HG02840 (cell line): Measurements from ENCODE around the gene SLC12A6.
"Not testable (repeated sequence)": the region's sequence is repeated elsewhere in the genome, so short reads cannot be mapped to it uniquely, and the experiment has no call there.

ENCODE experiments used
- ATAC-seq: cut with Tn5 transposase; IDR thresholded peaks from one replicate; pipeline ENCODE4 v1.9.1; 2021; ENCODE audit warnings: mild to moderate bottlenecking, moderate library complexity, moderate number of reproducible peaks; ENCODE audit not compliant: unreplicated experiment, low FRiP score

The SLC12A6 gene

DNA sequence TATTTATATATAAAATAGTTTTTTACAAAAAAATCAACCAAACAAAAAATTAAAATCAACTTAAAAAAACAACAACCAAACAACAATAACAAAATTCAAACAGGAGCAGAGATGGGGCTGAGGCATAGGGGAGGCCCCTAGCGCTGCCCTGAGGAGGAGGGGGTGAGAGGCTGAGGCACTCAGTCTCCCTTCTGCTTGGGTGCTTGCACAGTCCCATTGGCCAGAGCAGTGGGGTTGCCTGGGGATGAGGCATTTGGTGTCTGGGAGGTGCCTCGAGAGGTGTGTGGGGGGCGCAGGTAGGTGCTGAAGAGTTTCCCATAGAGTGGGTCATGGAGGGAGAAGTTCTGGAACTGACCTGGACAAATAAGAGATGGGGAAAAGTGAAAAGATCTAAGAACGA lies 21.4 kb upstream of the SLC12A6 start:
- no peak for ATAC-seq

DNA sequence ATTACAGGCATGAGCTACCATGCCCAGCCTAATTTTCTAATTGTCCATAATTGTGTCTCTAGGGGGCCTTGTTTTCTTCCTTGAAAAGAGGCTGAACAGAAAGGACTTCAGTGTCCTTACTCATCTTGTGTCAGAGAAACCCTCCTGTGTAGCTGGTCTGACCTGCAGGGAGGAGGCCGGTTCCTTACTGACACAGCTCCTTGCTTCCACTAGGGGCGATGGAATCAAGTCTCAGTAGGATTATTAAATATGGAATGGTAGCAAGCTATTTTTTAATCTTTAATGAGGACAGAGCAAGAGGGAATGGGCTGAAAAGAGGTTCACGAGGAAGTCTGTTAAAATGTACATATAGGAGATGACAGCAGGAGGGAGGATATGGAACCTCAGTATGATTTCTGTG lies 20.8 kb upstream of the SLC12A6 start:
- ATAC-seq, result no peak

DNA sequence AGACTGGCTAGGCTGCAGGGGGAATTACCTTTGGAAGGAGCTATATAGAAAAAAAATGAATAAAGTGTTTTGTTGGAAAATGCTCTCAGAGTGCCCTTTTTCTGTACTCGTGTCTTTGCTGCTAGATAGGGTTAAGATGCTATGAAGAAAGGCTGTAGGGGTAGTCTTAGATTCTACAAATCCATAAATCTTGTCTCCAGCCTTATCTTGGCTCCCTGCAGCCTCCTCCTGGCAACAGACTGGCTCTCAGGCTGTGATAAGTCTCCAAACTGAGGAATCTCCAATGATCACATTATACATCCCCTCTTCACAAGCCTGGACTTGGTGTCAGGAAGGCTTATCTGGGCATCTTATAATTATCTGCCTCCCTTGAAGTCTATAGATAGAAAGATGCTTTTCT lies 20.1 kb upstream of the SLC12A6 start:
- no peak for ATAC-seq

DNA sequence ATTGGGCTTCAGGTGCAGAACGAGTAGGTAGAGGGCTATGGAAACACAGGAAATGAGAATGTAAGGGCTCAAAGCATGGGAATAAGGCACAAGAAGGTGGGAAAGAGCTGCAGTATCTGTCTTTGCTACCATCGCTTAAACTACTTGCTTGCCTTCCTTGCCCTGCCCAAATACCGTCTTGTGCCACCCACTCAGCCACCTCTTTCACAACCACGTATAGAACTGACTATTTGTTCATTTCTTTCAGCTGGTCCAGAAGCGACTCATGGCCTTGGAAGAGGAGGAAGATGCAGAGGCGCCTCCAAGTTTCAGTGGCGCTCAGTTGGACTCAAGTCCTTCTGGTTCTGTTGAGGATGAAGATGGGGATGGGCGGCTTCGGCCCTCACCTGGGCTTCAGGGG lies 17.7 kb upstream of the SLC12A6 start:
- ATAC-seq, result no peak

DNA sequence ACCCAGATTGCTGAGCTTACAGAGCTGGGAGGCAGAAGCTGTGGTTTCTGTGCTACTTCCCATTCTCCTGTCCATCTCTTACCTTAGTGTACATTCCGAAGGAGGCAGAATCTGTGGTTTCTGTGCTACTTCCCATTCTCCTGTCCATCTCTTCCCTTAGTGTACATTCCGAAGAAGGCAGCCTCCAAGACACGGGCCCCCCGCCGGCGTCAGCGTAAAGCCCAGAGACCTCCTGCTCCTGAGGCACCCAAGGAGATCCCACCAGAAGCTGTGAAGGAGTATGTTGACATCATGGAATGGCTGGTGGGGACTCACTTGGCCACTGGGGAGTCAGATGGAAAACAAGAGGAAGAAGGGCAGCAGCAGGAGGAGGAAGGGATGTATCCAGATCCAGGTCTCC lies 16.7 kb upstream of the SLC12A6 start:
- no peak for ATAC-seq

DNA sequence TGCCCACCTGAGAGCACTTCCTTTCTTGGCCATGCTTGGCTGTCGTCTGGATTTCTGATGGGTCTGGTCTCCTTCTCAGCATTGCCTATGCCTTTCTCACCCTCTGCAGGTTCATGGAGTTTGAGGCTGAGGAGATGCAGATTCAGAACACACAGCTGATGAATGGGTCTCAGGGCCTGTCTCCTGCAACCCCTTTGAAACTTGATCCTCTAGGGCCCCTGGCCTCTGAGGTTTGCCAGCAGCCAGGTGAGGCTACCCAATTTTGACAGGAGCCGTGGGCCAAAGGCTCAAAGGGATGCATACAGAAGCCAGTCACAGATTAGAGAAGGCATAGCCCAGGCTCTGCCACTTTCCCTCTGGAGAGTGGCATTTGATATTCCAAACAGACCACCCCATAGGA lies 16.0 kb upstream of the SLC12A6 start:
- no peak for ATAC-seq

DNA sequence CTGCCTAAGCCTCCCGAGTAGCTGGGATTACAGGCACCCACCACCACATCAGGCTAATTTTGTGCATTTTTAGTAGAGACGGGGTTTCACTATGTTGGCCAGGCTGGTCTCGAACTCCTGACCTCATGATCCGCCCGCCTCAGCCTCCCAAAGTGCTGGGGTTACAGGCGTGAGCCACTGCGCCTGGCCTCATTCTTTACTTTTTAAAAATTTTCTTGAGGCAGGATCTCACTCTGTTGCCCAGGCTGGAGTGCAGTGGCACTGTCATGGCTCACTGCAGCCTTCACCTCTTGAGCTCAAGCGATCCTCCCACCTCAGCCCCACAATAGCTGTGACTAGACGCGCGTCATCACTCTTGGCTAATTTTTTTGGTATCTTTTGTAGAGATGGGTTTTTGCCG lies 15.4 kb upstream of the SLC12A6 start:
- not testable (repeated sequence) for ATAC-seq

DNA sequence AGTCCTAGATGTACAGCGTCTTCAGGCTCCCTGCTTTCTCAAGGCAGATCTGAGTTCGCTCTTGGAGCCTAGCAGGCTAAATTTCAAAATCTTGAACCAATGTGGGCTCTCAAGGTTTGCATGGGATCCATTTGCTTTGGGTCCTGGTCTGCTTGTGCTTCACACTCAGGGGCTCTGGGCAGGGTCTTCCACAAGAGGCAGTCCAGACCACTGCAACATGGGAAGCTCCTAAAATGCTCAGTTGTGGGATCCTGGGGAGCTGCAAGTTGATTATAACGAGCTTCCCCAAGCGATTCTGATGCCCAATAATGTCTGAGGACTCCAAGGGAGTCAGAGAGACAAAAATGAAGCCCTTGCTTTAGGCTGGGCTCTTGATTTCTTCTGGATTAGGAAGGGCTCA lies 12.2 kb upstream of the SLC12A6 start:
- ATAC-seq, result no peak

DNA sequence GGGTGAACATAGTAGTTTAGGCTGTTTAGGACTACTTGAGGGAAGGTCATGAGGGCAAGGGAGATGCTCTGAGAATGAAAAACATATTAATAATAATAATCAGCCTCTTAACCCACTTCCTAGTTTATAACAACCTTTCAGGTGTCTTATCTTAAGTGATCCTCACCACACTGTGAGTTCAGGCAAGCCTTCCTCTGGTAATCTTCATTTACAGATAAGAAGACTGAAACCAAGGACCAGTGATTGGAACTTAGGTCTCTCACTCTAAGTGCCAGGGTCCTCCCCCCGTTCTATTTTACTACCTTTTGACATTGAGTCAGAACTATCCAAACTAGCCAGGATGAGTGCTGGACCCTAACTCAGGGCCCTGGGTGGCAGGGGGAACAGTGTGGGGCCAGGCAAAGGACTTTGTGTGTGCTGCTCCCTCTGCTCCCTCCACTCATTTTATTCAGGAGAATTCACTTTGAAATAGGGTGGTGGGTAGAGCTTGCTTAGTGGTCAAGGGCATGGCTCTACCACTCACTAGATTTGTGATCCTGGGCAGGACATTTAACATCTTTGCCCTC lies 11.2 kb upstream of the SLC12A6 start:
- no peak for ATAC-seq

DNA sequence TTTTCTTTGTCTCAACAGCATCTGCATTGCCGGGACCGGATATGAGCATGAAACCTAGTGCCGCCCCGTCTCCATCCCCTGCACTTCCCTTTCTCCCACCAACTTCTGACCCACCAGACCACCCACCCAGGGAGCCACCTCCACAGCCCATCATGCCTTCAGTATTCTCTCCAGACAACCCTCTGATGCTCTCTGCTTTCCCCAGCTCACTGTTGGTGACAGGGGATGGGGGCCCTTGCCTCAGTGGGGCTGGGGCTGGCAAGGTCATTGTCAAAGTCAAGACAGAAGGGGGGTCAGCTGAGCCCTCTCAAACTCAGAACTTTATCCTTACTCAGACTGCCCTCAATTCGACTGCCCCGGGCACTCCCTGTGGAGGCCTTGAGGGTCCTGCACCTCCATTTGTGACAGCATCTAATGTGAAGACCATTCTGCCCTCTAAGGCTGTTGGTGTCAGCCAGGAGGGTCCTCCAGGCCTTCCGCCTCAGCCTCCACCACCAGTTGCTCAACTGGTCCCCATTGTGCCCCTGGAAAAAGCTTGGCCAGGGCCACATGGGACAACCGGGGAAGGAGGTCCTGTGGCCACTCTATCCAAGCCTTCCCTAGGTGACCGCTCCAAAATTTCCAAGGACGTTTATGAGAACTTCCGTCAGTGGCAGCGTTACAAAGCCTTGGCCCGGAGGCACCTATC lies 10.5 kb upstream of the SLC12A6 start:
- no peak for ATAC-seq

DNA sequence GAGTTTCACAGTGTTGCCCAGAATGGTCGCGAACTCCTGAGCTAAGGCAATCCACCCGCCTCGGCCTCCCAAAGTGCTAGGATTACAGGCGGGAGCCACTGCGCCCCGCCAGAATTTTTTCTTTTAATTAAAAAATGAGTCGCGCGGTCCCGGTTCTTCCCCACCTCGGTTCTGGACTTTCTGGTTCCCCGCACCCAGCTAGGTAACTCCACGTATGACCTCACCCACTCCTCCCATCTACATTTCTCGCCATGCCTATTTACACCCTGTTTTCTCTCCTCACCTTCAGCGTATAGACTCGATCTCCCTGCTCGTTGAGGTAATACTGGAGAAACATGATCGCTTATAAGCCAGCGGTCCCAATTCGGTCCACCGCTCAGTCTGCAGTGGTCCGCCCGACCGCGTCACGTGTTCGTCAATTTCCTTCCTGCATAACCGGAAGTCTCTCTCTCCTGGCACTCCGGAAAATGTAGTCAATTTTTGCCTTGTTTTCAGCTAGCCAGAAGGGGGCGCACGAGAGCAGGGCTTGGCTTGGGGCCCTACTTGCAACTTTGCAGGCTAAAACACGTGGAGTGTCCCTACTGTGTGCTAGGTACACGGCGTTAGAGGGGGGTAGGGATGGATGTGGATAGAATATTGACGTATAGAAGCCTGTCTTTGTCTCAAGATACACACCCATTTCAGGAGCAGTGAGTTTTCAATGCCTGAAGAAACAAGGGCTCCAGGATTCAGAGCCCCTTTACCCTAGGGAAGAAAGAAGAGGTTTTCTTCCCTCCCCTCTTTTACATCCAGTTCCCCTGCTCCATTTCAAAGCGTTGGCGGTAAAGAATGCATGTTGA lies 5.4 kb upstream of the SLC12A6 start, which contains the start of the genes NOP10 and NUTM1:
TSS of gene NOP10 (minus strand) at position 400 of the 839 bp plus-strand sequence. CDS start at position 337, 63 bp downstream.
TSS of gene NUTM1 (plus strand) at position 579 of the 839 bp plus-strand sequence. CDS start 382 bp downstream, outside the sequence.
- ATAC-seq, result peak; percentile 84

DNA sequence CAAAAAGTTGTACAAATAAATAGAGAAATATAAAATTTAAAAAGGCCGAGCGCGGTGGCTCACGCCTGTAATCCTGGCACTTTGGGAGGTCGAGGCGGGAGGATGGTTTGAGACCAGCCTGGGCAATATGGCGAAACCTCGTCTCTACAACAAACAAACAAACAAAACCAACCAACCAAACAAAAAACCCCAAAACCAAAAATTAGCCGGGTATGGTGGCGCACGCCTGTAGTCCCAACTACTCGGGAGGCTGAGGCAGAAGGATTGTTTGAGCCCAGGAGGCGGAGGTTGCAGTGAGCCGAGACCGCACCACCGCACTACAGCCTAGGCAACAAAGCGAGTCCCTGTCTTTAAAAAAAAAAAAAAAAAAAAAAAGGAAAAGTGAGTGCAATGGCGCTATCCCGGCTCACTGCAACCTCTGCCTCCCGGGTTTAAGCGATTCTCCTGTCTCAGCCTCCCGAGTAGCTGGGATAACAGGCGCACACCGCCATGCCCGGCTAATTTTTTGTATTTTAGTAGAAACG lies 4.7 kb upstream of the SLC12A6 start:
- ATAC-seq, result not testable (repeated sequence)

DNA sequence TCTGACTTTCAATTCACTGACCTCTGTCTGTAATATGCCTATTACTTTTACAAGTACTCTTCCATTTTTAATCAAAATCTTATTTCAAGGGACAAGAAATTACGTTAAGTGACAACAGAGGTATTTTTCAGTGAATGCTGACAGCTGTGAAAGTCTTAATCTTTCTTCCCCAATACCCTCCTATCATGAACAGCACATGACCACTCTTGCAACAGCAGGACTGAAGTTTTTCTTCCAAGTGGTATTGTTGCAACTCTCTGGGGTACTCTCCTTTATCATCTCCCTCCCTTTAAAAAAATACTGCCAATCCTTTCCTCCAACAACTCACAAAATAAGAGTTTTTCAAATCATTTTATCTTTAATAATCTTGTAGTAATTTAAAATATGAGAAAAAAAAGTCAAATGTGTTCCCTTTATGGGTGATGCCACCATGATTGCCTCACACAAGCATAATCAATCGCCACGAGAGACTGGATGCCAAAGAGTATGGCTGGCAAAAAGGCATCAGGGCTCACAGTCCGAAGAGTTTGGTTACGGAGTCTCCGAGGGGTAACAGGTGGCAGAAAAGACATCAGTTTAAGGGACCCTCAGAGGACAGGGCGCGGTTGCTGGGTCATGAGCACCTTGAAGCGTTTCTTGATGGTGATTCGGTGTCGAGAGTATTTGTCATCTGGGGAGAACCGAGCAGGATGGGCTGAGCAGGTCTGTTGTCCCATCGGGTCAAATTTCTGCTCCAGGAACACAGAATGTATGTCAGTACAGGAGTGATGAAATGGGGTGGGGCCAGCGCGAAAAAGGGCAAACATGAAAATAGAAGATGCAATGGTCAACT lies 4.0 kb upstream of the SLC12A6 start:
- ATAC-seq, result no peak

DNA sequence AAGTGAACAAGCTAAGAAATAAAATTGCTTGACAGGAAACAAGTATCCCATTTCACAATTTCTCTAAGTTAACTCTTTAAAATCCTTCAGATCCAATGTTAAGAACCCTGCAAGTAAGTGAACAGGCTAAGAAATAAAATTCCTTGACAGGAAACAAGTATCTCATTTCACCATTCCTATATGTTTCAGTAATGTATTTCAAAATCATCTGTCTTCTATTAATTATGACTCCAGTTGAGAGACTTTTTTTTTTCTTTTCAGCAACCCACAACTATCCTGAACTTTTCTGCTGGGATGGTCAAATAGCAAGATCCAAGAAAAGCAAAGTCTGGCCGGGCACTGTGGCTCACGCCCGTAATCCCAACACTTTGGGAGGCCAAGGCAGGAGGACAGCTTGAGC lies 2.4 kb upstream of the SLC12A6 start:
- no peak for ATAC-seq

DNA sequence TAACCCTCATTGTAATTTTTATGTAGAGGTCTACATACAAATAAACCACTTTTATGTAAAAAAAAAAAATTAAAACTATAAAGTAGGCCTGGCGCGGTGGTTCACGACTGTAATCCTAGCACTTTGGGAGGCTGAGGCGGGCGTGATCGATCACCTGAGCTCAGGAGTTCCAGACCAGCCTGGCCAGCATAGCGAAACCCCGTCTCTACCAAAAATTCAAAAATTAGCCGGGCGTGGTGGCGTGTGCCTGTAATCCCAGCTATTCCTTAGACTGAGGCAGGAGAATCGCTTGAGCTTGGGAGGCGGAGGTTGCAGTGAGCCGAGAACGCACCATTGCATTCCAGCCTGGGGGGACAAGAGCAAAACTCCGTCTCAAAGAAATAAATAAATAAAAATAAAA lies 766 bp upstream of the SLC12A6 start:
- ATAC-seq, result no peak

DNA sequence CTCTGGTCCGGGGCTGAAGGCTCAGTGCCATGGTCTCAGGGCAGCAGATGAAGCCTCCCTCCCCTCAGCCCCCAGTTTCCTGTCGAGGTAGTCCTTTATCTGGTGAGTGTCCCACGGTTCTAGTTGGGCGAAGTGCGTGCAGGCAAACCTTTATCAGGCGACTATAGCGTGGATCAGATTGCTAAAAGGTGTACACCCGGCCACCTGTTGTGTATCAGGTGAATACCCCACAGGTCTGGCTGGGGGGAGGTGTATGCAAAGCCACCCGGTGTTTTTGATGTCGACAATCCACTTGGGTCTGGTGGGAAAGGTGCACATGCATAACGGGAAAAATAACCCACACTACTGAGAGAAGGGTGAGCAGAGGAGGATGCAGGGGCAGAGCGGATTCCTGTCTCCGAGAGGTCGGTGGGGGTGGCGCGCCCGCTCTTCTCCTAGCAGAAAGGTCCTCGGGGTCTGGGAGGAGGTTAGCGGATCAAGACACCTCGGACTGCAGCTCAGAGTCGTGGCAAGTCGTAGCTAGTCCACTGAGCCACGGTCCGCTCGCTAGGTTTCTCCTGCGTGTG lies 507 bp downstream of the SLC12A6 start:
- peak; percentile 7 for ATAC-seq

DNA sequence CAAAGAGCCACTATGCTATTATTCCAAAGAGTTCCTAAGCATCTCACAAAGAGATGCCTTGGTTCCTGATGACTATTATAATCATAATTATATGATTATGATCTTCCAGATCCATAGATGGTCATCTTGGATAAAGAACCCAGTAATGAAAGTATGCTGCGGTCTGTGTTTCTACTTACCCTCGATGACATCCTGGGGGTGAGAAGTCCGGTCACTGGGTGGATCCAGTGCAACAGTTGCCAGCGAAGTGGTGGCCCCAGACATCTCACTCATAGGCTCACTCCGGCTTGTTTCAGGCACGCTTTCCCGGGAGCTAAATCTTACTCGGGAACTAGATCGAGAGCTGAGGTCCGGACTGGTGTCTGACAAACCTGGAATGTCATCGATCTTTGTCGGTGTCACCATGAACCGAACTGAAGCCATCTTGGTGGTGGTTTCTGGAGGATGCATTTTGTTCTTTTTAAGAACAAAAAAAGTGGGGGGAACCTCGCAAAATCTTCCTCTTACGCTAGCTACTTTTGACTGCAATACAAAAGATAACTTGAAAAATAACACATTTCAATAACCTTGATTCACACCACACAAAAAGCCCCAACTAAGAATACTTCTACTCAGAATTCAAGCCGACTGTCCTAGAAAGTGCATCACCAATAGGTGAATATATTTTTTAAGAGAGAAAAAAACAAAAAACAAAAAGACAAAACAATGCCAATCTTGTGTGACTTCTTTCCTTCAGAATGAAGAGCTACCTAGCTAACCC lies 1.2 kb downstream of the SLC12A6 start:
- no peak for ATAC-seq

DNA sequence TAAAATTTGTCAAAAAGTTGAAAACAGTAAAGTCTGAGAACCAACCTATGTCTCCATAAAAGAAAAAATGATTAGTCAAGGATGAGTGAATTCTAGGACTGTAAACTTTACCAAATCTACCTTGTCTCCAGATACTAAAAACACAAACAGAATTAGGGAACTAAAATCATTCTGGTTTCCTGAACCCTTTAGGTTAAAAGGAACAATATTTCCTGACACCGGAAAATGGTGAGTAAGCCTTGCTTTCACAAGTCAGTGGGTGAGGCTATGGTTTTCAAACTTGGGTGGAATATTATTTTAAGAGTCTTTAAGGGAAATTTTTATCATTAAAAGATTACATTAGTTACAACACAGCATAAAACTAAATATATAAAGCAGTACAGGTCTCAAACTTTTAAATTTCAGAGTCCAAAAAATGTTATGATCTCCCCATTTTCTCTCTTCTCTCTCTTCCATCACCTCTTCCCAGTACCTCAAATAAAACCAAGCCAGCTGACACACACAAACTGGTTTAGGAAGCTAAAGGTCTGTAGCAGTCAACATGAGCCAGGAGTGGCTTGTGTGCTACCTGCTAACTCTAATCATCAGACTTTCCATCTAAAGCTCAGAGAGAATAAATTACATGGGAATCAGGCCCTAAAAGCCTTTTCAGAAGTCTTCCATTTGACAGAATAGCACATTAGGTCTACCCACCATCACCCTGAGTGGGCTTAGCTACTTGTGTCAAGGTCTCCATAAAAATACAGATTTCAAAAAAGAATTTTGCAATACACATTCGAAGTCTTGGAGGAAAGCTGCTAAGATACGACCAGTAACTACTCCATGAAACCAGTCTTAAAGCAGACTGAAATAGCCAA lies 2.2 kb downstream of the SLC12A6 start:
- ATAC-seq, result no peak
